HepG2 (cell line): Measurements from ENCODE around the gene TMEM225. TPM values are rescaled to one million over a fixed set of nuclear protein-coding genes. Genes with fewer than 3 reads are reported as not detected.

ENCODE experiments used
- ATAC-seq: fragments of 200-7000 bp; cut with Tn5 transposase; 3 replicates; pipeline ENCODE4 v1.9.1; 2020; ENCODE audit warnings: mild to moderate bottlenecking, moderate library complexity
- BruUV-seq: library from RNA; stranded (reverse); fragments of 400-500 nt; replicated peaks from 2 replicates; lab custom pipeline; 2021; lab: Mats Ljungman, UMichigan
- CTCF ChIA-PET: fragments of 300-600 bp; formaldehyde crosslinking; extraction: SDS; loops from one replicate; lab custom pipeline; 2021; ENCODE audit warnings: low total read pairs, inconsistent platforms, low intra/inter-chr PET ratio; lab: Yijun Ruan, JAX
- POLR2A ChIA-PET: fragments of 350-600 bp; sonication (Branson Sonifier 250); formaldehyde crosslinking; loops from one replicate; lab custom pipeline; 2020; ENCODE audit warnings: antibody characterized with exemption, inconsistent platforms; lab: Yijun Ruan, JAX
- DNase-seq: peaks from one replicate; pipeline ENCODE4 v3.0.0-alpha.2; 2015; ENCODE audit warnings: low spot score
- FAIRE-seq: peaks from 3 replicates; lab custom pipeline; 2011; peaks lifted over from hg19 to GRCh38; lab: Jason Lieb, UNC
- H2AFZ ChIP-seq: one replicate; pipeline ENCODE4 v1.6.1; 2011; ENCODE audit warnings: low read length, inconsistent platforms
- H3K27ac ChIP-seq: fragments of 300-600 bp; 3 replicates; pipeline ENCODE4 v1.8.0; 2011; ENCODE audit warnings: mixed run types, mild to moderate bottlenecking, mixed read lengths, low read length, inconsistent platforms; ENCODE audit not compliant: insufficient read depth; ENCODE audit errors: extremely low read length
- H3K27me3 ChIP-seq, 2 experiments: fragments of 200-600 bp in 1 of 2; 2 replicates in 1 of 2; 3 replicates in 1 of 2; pipeline versions ENCODE4 v1.6.0 to v1.8.0; 2011; ENCODE audit warnings: low read length in 2 of 2, mild to moderate bottlenecking in 2 of 2, moderate library complexity in 2 of 2, inconsistent platforms in 1 of 2; ENCODE audit not compliant: insufficient read depth in 2 of 2, control insufficient read depth in 1 of 2
- H3K36me3 ChIP-seq, 2 experiments: fragments of 200-600 bp in 1 of 2; replicated peaks in 1 of 2; 2 replicates in 1 of 2; 3 replicates in 1 of 2; pipeline versions ENCODE4 v1.5.1 to v1.8.0; 2011; ENCODE audit warnings: low read length in 2 of 2, inconsistent platforms in 1 of 2; ENCODE audit not compliant: insufficient read depth in 2 of 2, control insufficient read depth in 1 of 2
- H3K4me1 ChIP-seq: 2 replicates; pipeline ENCODE4 v1.5.1; 2012; ENCODE audit warnings: low read length, inconsistent platforms; ENCODE audit not compliant: insufficient read depth
- H3K4me2 ChIP-seq: 2 replicates; pipeline ENCODE4 v1.6.0; 2011; ENCODE audit warnings: low read depth, low read length, inconsistent platforms
- H3K4me3 ChIP-seq, 3 experiments: fragments of 200-600 bp in 1 of 3; sonication (generic), shearing (Covaris generic) in 1 of 3; replicated peaks in 1 of 3; 2 replicates each; pipeline ENCODE4 v1.5.1; 2011 to 2016; ENCODE audit warnings: low read length in 3 of 3, inconsistent platforms in 2 of 3, low read depth in 2 of 3, mild to moderate bottlenecking in 2 of 3, control low read depth in 1 of 3, mixed read lengths in 1 of 3; ENCODE audit not compliant: insufficient read depth in 1 of 3
- H3K79me2 ChIP-seq: one replicate; pipeline ENCODE4 v1.6.1; 2011; ENCODE audit warnings: low read length, inconsistent platforms; ENCODE audit not compliant: insufficient read depth
- H3K9ac ChIP-seq: 2 replicates; pipeline ENCODE4 v1.6.0; 2011; ENCODE audit warnings: mild to moderate bottlenecking, low read depth, low read length, inconsistent platforms; ENCODE audit not compliant: insufficient read depth
- H3K9me3 ChIP-seq: 2 replicates; pipeline ENCODE4 v1.5.1; 2012; ENCODE audit warnings: mild to moderate bottlenecking, low read length
- H4K20me1 ChIP-seq: 2 replicates; pipeline ENCODE4 v1.6.0; 2011; ENCODE audit warnings: inconsistent platforms, mild to moderate bottlenecking, low read length, moderate library complexity; ENCODE audit not compliant: insufficient read depth
- ATF7-NPFF ChIP-seq: sonication (generic); formaldehyde crosslinking; IDR thresholded peaks from 2 replicates; pipeline ENCODE4 v1.8.1; 2023; ENCODE audit warnings: mild to moderate bottlenecking, low read depth, missing genetic modification reagents, moderate library complexity
- KLF16 ChIP-seq, 2 experiments: sonication (generic) in 1 of 2; formaldehyde crosslinking in 1 of 2; IDR thresholded peaks; 2 replicates each; pipeline versions ENCODE4 v1.6.1 to v1.8.0; 2016 to 2023; ENCODE audit warnings: missing genetic modification reagents in 2 of 2, missing compliant biosample characterization in 1 of 2
- NKX3-1 ChIP-seq: sonication (generic); formaldehyde crosslinking; IDR thresholded peaks from 2 replicates; pipeline ENCODE4 v1.5.0; 2020; ENCODE audit warnings: missing genetic modification reagents
- SETDB1 ChIP-seq: sonication (generic); formaldehyde crosslinking; IDR thresholded peaks from 2 replicates; pipeline ENCODE4 v1.5.1; 2020; ENCODE audit warnings: missing genetic modification reagents, mild to moderate bottlenecking, borderline replicate concordance
- ZNF567 ChIP-seq: sonication (generic); formaldehyde crosslinking; IDR thresholded peaks from 2 replicates; pipeline ENCODE4 v1.8.1; 2023; ENCODE audit warnings: mild to moderate bottlenecking, missing genetic modification reagents, borderline replicate concordance
- WGBS: methylation state at CpG from one replicate; pipeline ENCODE4 v1.1.6; 2017; ENCODE audit warnings: low lambda C conversion rate; 5-methylcytosine and 5-hydroxymethylcytosine counted together
- in situ Hi-C: cut with HindIII; loops from 2 replicates; pipeline ENCODE4 v1.10.0; 2017; ENCODE audit warnings: low pct_unique_long_range_greater_than_20kb; ENCODE audit not compliant: extremely low pct_ligation_motif_present
- intact Hi-C: fragments of 100-400 bp; cut with micrococcal nuclease; formaldehyde crosslinking; loops from one replicate; pipeline ENCODE4 v1.10.0; 2022; ENCODE audit not compliant: unreplicated experiment
- polyA plus RNA-seq, 8 experiments: library from polyadenylated mRNA; depleted of rRNA in 3 of 8; stranded (reverse) in 7 of 8; unstranded in 1 of 8; fragments of >200 nt; fragmentation: Illumina TruSeq in 4 of 8; extraction: Trizol in 4 of 8; gene quantifications; 2 replicates each; pipeline versions ENCODE4 v1.2.1 to v1.2.3, GENCODE V29; 2011 to 2016; ENCODE audit warnings: low read depth in 4 of 8, missing spikeins in 1 of 8, mixed read lengths in 1 of 8; ENCODE audit not compliant: insufficient read depth in 1 of 8
- total RNA-seq, 5 experiments: library from RNA; depleted of rRNA; stranded (reverse); fragments of >200 nt; fragmentation: Illumina TruSeq; extraction: Trizol; gene quantifications; 2 replicates each; pipeline ENCODE4 v1.2.3, GENCODE V29; 2016; ENCODE audit warnings: low read depth in 1 of 5
- TF ChIP-seq, protein P1 (sequence below): sonication (generic); formaldehyde crosslinking; IDR thresholded peaks from 2 replicates; pipeline ENCODE4 v1.5.0; 2020; ENCODE audit warnings: missing genetic modification reagents
- TF ChIP-seq, protein P2 (sequence below): sonication (generic); formaldehyde crosslinking; conservative IDR thresholded peaks from 2 replicates; pipeline ENCODE4 v1.4.0; 2020; ENCODE audit warnings: missing genetic modification reagents
- TF ChIP-seq, protein P3 (sequence below): sonication (generic); formaldehyde crosslinking; IDR thresholded peaks from 2 replicates; pipeline ENCODE4 v1.5.1; 2020; ENCODE audit warnings: missing genetic modification reagents, mild to moderate bottlenecking, borderline replicate concordance
- TF ChIP-seq, protein P4 (sequence below): sonication (generic); formaldehyde crosslinking; IDR thresholded peaks from 2 replicates; pipeline ENCODE4 v1.8.1; 2022; ENCODE audit warnings: mild to moderate bottlenecking, missing genetic modification reagents
- TF ChIP-seq, protein P5 (sequence below): sonication (generic); formaldehyde crosslinking; IDR thresholded peaks from 2 replicates; pipeline ENCODE4 v1.9.0; 2021; ENCODE audit warnings: missing genetic modification reagents, mild to moderate bottlenecking, borderline replicate concordance

TMEM225 gene
- total and polyA plus RNA-seq, 2 of the 13 experiments (the other 11 are each of a cell fraction or from before 2014, with no cell fraction given), result not detected

DNA sequence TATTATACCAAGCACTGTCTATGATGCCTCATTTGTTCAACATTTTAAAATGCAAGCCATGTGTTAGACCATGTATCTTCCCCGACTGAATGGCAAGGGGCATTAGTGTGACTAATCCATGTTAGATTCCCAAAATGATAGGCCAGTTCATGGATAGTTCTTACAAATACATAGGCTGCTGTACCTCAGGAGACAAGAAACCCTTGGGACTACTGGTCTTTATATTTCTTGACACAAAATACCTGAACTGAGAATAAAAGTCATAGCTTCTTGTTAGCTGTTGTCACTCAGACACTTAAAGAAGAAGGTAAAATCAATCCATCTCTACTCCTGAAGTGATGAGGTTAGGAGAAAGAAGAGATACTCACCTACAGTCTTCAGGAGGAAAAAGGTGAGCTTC, 16.4 kb upstream of the TMEM225 start, which contains the start of gene OR8D4:
TSS of gene OR8D4 (plus strand) at position 301 of the 400 bp plus-strand sequence. CDS start 4,265 bp downstream, outside the sequence.
- 0% methylated on average over 1 of the region's 1 CpG for WGBS
- CTCF ChIA-PET, result no interaction called here
- POLR2A ChIA-PET, result no interaction called here

More for the DNA sequence above, 16.4 kb upstream of the TMEM225 start, which contains the start of gene OR8D4:
- H3K9me3 ChIP-seq, result no peaks in the 10 kb centered on the region
- ATAC-seq (no peak), DNase-seq (no peak), FAIRE-seq (no peak)
- no peaks in the 10 kb centered on the region for H3K36me3 ChIP-seq
- no peaks in the 10 kb centered on the region for H3K79me2 ChIP-seq
- no peaks in the 10 kb centered on the region for H3K27me3 ChIP-seq
- intact Hi-C loops, result no loop called here
- H4K20me1 ChIP-seq, result no peaks in the 10 kb centered on the region
- no peak within 1 kb of the TSS for H3K27ac ChIP-seq
- no peak for TF ChIP-seq ZNF567 (CRISPR knock-in tag)
- no peak for TF ChIP-seq NKX3-1
- TF ChIP-seq, protein P1, sequence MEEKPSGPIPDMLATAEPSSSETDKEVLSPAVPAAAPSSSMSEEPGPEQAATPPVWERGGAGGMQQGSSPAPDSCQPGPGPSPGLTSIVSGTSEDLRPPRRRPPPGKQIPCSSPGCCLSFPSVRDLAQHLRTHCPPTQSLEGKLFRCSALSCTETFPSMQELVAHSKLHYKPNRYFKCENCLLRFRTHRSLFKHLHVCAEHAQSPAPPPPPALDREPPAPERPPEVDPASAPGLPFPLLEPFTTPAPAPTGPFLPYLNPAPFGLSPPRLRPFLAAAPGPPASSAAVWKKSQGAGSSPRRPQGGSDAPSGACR (CRISPR knock-in tag), result no peak
- TF ChIP-seq, protein P2, sequence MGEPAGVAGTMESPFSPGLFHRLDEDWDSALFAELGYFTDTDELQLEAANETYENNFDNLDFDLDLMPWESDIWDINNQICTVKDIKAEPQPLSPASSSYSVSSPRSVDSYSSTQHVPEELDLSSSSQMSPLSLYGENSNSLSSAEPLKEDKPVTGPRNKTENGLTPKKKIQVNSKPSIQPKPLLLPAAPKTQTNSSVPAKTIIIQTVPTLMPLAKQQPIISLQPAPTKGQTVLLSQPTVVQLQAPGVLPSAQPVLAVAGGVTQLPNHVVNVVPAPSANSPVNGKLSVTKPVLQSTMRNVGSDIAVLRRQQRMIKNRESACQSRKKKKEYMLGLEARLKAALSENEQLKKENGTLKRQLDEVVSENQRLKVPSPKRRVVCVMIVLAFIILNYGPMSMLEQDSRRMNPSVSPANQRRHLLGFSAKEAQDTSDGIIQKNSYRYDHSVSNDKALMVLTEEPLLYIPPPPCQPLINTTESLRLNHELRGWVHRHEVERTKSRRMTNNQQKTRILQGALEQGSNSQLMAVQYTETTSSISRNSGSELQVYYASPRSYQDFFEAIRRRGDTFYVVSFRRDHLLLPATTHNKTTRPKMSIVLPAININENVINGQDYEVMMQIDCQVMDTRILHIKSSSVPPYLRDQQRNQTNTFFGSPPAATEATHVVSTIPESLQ (CRISPR knock-in tag), result no peak
- TF ChIP-seq, protein P3, sequence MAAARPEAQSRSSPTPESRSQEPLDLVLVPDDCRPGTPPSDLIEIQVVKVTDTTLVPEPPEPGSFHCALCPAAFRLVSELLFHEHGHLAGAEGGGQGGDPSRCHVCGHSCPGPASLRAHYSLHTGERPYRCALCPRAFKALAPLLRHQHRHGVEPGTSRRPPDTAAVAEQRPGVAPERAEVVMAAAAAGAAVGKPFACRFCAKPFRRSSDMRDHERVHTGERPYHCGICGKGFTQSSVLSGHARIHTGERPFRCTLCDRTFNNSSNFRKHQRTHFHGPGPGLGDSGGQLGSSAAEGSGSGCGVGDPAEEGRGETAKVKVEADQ (CRISPR knock-in tag), result no peak
- TF ChIP-seq, protein P4, sequence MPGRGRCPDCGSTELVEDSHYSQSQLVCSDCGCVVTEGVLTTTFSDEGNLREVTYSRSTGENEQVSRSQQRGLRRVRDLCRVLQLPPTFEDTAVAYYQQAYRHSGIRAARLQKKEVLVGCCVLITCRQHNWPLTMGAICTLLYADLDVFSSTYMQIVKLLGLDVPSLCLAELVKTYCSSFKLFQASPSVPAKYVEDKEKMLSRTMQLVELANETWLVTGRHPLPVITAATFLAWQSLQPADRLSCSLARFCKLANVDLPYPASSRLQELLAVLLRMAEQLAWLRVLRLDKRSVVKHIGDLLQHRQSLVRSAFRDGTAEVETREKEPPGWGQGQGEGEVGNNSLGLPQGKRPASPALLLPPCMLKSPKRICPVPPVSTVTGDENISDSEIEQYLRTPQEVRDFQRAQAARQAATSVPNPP (CRISPR knock-in tag), result no peak
- TF ChIP-seq KLF16 (CRISPR knock-in tag; IDR thresholded peaks at IDR 0.05), result no peak
- TF ChIP-seq ATF7-NPFF (CRISPR knock-in tag), result no peak
- TF ChIP-seq, protein P5, sequence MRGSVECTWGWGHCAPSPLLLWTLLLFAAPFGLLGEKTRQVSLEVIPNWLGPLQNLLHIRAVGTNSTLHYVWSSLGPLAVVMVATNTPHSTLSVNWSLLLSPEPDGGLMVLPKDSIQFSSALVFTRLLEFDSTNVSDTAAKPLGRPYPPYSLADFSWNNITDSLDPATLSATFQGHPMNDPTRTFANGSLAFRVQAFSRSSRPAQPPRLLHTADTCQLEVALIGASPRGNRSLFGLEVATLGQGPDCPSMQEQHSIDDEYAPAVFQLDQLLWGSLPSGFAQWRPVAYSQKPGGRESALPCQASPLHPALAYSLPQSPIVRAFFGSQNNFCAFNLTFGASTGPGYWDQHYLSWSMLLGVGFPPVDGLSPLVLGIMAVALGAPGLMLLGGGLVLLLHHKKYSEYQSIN (CRISPR knock-in tag), result no peak
- no peak for TF ChIP-seq SETDB1 (CRISPR knock-in tag)
- H3K4me2 ChIP-seq, result no peak within 1 kb of the TSS
- no TSS peak for BruUV-seq
- no peak within 1 kb of the TSS for H3K4me3 ChIP-seq
- H3K4me1 ChIP-seq, result no peaks in the 10 kb centered on the region
- in situ Hi-C loops, result no loop called here
- H2AFZ ChIP-seq, result no peak within 1 kb of the TSS
- no peak within 1 kb of the TSS for H3K9ac ChIP-seq
